Smooth muscle cell (in vitro differentiated cells): ENCODE data around the gene LMNA. TPM values are rescaled to one million over a fixed set of nuclear protein-coding genes. Genes with fewer than 3 reads are reported as not detected.

ENCODE experiments used
- DNase-seq: peaks from one replicate; lab custom pipeline; 2025; ENCODE audit not compliant: unreplicated experiment; lab: John Stamatoyannopoulos, UW
- H2AFZ ChIP-seq: fragments of 200-600 bp; sonication (generic); 2 replicates; pipeline ENCODE4 v1.6.0; 2016; ENCODE audit warnings: antibody characterized with exemption, low read depth, mild to moderate bottlenecking
- H3F3A ChIP-seq: fragments of 200-600 bp; sonication (generic); 2 replicates; pipeline ENCODE4 v1.6.0; 2017; ENCODE audit warnings: antibody characterized with exemption, low read depth
- H3K27ac ChIP-seq: fragments of 200-600 bp; sonication (generic); 2 replicates; pipeline ENCODE4 v1.5.1; 2016; ENCODE audit warnings: low read depth, mild to moderate bottlenecking
- H3K27me3 ChIP-seq: fragments of 200-600 bp; sonication (generic); 2 replicates; pipeline ENCODE4 v1.6.1; 2016; ENCODE audit warnings: low read depth, mild to moderate bottlenecking
- H3K36me3 ChIP-seq: fragments of 200-600 bp; sonication (generic); 2 replicates; pipeline ENCODE4 v1.5.1; 2016; ENCODE audit warnings: low read depth
- H3K4me1 ChIP-seq: fragments of 200-600 bp; sonication (generic); 2 replicates; pipeline ENCODE4 v1.5.1; 2016; ENCODE audit warnings: low read depth
- H3K4me2 ChIP-seq: fragments of 200-600 bp; sonication (generic); 2 replicates; pipeline ENCODE4 v1.6.0; 2016; ENCODE audit warnings: mild to moderate bottlenecking
- H3K4me3 ChIP-seq: fragments of 200-600 bp; sonication (generic); 2 replicates; pipeline ENCODE4 v1.5.1; 2016; ENCODE audit warnings: mild to moderate bottlenecking
- H3K79me2 ChIP-seq: fragments of 200-600 bp; sonication (generic); 2 replicates; pipeline ENCODE4 v1.6.0; 2016; ENCODE audit warnings: low read depth, mild to moderate bottlenecking
- H3K9ac ChIP-seq: fragments of 200-600 bp; sonication (generic); 2 replicates; pipeline ENCODE4 v1.6.0; 2016; ENCODE audit warnings: low read depth
- H3K9me3 ChIP-seq: fragments of 200-600 bp; sonication (generic); replicated peaks from 2 replicates; pipeline ENCODE4 v1.5.1; 2016; ENCODE audit warnings: low read depth
- H4K20me1 ChIP-seq: fragments of 200-600 bp; sonication (generic); 2 replicates; pipeline ENCODE4 v1.6.0; 2016; ENCODE audit warnings: low read depth
- WGBS: methylation state at CpG from one replicate; pipeline ENCODE4 v1.1.7; 2016; ENCODE audit warnings: low lambda C conversion rate; 5-methylcytosine and 5-hydroxymethylcytosine counted together
- polyA plus RNA-seq: library from polyadenylated mRNA; unstranded; fragments of >200 nt; fragmentation: Nextera tagmentation; extraction: Ambion mirVana; gene quantifications from 2 replicates; pipeline ENCODE4 v1.2.1, GENCODE V29; 2016
- total RNA-seq: library from RNA; depleted of rRNA; stranded (reverse); fragments of >200 nt; gene quantifications from 2 replicates; pipeline ENCODE4 v1.2.3, GENCODE V29; 2014
- TF ChIP-seq, protein P1 (sequence below): fragments of 200-600 bp; sonication (generic); IDR thresholded peaks from 2 replicates; pipeline ENCODE4 v1.5.1; 2017; ENCODE audit warnings: borderline replicate concordance, mild to moderate bottlenecking, antibody characterized with exemption; ENCODE audit not compliant: insufficient read depth, poor library complexity, severe bottlenecking

The LMNA gene
- total and polyA plus RNA-seq, 2 experiments from 2014 or later = 256 to 626 TPM

DNA sequence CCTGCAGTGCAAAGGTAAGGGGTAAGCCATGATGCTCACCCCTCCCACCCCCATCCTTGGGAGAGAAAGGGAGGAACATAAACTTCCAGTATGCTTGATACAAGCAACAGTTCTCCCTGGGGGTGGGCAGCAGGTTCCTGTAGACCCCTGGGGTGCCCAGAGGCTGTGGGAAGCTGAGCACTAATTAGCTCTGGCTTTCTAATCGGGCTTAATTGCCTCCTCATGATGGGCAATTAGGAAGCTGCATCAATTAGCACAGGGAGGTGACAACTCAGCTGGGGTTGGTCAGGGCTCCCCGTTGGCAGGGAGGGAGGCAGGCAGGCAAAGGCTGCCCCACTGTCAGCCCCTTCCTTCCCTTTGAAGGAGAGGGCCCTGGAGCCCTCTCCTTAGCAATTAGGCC lies 15.7 kb upstream of the LMNA start:
- TF ChIP-seq, protein P1, sequence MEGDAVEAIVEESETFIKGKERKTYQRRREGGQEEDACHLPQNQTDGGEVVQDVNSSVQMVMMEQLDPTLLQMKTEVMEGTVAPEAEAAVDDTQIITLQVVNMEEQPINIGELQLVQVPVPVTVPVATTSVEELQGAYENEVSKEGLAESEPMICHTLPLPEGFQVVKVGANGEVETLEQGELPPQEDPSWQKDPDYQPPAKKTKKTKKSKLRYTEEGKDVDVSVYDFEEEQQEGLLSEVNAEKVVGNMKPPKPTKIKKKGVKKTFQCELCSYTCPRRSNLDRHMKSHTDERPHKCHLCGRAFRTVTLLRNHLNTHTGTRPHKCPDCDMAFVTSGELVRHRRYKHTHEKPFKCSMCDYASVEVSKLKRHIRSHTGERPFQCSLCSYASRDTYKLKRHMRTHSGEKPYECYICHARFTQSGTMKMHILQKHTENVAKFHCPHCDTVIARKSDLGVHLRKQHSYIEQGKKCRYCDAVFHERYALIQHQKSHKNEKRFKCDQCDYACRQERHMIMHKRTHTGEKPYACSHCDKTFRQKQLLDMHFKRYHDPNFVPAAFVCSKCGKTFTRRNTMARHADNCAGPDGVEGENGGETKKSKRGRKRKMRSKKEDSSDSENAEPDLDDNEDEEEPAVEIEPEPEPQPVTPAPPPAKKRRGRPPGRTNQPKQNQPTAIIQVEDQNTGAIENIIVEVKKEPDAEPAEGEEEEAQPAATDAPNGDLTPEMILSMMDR = no peak
- 85% methylated on average over 2 of the region's 2 CpGs for WGBS
- peaks cover 27% of the 10 kb centered on the region for H3K4me1 ChIP-seq

DNA sequence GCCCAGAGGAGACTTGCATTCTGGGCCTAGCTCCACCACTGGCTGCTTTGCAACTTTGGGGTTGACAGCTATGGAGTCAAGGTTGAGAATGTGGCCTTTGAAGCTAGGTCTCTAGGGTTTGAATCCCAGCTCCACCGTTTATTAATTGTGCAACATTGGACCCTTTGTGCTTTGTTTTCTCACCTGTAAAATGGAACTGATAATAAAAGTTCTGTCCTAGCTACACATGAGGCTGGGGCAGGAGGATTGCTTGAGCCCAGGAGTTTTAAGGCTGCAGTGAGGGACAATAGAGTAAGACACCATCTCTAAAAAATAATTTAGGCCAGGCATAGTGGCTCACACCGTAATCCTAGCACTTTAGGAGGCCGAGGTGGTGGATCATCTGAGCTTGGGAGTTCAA lies 15.2 kb upstream of the LMNA start:
- Histone ChIP-seq H3K27ac (peak overlapping the region; percentile 96), H3K36me3 (no peaks in the 10 kb centered on the region), H3K4me3 (no peak overlapping the region), H3F3A (peaks cover 17% of the 10 kb centered on the region), H2AFZ (no peak overlapping the region), H4K20me1 (no peaks in the 10 kb centered on the region), H3K27me3 (no peaks in the 10 kb centered on the region), H3K9ac (no peak overlapping the region), H3K4me2 (no peak overlapping the region), H3K4me1 (peaks cover 31% of the 10 kb centered on the region), H3K79me2 (peaks cover 34% of the 10 kb centered on the region), H3K9me3 (no peaks in the 10 kb centered on the region)
- DNase-seq = no peak
- TF ChIP-seq, protein P1 = no peak
- WGBS = 99% methylated on average over 3 of the region's 3 CpGs

More for the DNA sequence above, 15.7 kb upstream of the LMNA start:
- no peak for DNase-seq
- Histone ChIP-seq H3K9ac (no peak overlapping the region), H3K79me2 (peaks cover 36% of the 10 kb centered on the region), H3K4me2 (no peak overlapping the region), H3K4me3 (no peak overlapping the region), H2AFZ (no peak overlapping the region), H3K27ac (peak overlapping the region; percentile 96), H3K27me3 (no peaks in the 10 kb centered on the region), H4K20me1 (no peaks in the 10 kb centered on the region), H3F3A (peaks cover 17% of the 10 kb centered on the region), H3K9me3 (no peaks in the 10 kb centered on the region), H3K36me3 (no peaks in the 10 kb centered on the region)

DNA sequence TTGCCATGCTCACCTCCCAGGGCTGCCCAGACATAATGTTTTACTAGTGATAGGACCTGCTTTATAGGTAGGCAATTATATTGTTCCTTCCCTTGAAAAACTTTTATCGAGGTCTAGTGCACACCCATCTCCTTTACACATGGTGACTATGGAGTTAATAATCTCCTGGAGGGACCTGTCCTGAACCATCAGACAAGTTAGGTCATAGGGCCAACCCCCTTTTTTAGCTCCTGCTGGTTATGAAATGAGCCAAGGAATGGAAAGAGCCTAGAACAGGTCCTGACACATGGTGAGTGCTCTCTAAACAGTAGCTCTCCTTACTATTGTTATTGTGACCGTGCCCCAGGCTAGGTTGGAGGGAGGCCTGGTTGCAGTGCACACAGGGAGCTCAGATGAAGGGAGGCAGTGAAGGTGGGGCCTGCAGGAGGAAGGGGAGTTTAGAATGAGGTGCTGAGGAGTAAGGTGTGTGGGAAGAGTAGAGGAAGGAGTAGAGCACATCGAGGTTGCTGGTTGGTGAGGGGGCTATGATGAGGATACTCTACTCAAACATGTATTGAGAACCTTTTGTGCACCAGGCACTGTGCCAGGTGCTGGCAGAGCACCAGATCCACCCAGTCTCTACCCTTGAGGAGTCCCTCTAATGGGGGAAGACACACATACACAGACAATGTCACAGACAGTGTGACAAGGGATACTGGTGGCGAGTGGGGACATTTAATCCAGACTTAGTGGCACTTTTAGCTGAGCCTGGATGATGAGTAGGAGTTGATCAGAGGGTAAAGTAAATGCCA lies 14.1 kb upstream of the LMNA start:
- Histone ChIP-seq H3K9ac (peak overlapping the region; percentile 18), H3K27me3 (no peaks in the 10 kb centered on the region), H3K79me2 (peaks cover 35% of the 10 kb centered on the region), H4K20me1 (no peaks in the 10 kb centered on the region), H3K36me3 (no peaks in the 10 kb centered on the region), H3K9me3 (no peaks in the 10 kb centered on the region), H3F3A (peaks cover 27% of the 10 kb centered on the region), H3K4me1 (peaks cover 42% of the 10 kb centered on the region), H3K4me2 (no peak overlapping the region), H3K4me3 (no peak overlapping the region), H3K27ac (peak overlapping the region; percentile 75), H2AFZ (no peak overlapping the region)
- TF ChIP-seq, protein P1 = no peak
- DNase-seq = no peak
- 72% methylated on average over 4 of the region's 4 CpGs for WGBS

DNA sequence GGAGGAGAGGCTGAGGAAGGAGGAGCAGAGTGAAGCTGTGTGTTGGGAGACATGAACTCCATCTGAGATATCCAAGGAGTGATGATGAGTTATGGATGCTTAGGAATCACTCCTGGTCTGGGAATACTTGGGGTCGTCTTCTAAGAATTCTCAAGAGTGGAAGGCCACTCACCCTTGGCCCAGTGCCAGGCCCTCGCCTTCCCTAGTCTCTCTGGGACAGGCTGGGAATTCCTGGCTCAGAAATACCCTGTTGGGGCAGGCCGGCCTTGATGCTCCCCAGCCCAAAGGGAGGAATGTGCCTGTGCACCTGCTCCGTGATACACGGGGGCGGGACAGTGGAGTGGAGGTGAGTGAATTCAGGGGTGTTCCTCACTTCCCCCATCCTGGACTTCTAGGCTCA lies 12.6 kb upstream of the LMNA start:
- TF ChIP-seq, protein P1 = no peak
- H3K9me3 ChIP-seq = no peaks in the 10 kb centered on the region
- no peak overlapping the region for H2AFZ ChIP-seq
- peak overlapping the region; percentile 99 for H3K27ac ChIP-seq
- no peak for DNase-seq
- peaks cover 35% of the 10 kb centered on the region for H3K79me2 ChIP-seq
- H3K4me3 ChIP-seq = no peak overlapping the region
- peak overlapping the region; percentile 81 for H3K4me2 ChIP-seq
- H4K20me1 ChIP-seq = no peaks in the 10 kb centered on the region
- no peaks in the 10 kb centered on the region for H3K27me3 ChIP-seq
- WGBS = 75% methylated on average over 6 of the region's 6 CpGs
- peak overlapping the region; percentile 12 for H3K9ac ChIP-seq
- H3K4me1 ChIP-seq = peaks cover 49% of the 10 kb centered on the region
- H3F3A ChIP-seq = peaks cover 23% of the 10 kb centered on the region
- no peaks in the 10 kb centered on the region for H3K36me3 ChIP-seq
